ENCODE results near the gene ANKRD24.
"Not testable (repeated sequence)": the region's sequence is repeated elsewhere in the genome, so short reads cannot be mapped to it uniquely, and the experiment has no call there.

Gene ANKRD24

DNA sequence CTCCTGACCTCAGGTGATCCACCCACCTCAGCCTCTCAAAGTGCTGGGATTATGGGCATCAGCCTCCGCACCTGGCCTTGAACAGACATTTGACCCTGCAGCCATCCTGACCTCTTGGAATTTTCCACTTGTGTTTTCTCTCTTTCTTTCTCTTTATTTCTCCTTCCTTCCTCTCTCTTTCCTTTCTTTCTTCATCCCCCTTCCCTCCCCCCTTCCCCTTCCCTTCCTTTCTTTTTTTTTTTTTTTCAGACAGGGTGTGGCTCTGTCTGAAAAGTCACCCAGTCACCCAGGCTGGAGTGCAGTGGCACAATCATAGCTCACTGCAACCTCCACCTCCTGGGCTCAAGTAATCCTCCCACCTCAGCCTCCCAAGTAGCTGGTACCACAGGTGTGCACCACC, 36.0 kb downstream of the ANKRD24 start:
- H3K4me3 Mint-ChIP-seq, H3K9me3 Mint-ChIP-seq: not testable (repeated sequence)

GRCh38 chr19:4220188-4220587, 37.7 kb downstream of the ANKRD24 start:
- Mint-ChIP-seq H3K36me3 (ENCODE audit: low read depth) (no peaks in the 10 kb centered on the region), H3K9me3 (peaks cover 10% of the 10 kb centered on the region), H3K27ac (no peak overlapping the region), H3K4me1 (ENCODE audit: low read depth) (peaks cover 4% of the 10 kb centered on the region), H3K4me3 (no peak overlapping the region), H3K27me3 (peaks cover 3% of the 10 kb centered on the region)
- intact Hi-C loops (cut with micrococcal nuclease), result no loop called here

More for the DNA sequence above, 36.0 kb downstream of the ANKRD24 start:
- H3K4me1 Mint-ChIP-seq (ENCODE audit: low read depth); H3K27ac Mint-ChIP-seq; intact Hi-C loops (cut with micrococcal nuclease); H3K27me3 Mint-ChIP-seq; H3K36me3 Mint-ChIP-seq (ENCODE audit: low read depth): not testable (repeated sequence)

- intact Hi-C loops (cut with micrococcal nuclease), result no loop called here
- peaks cover 12% of the 10 kb centered on the region for H3K27me3 Mint-ChIP-seq
- no peaks in the 10 kb centered on the region for H3K9me3 Mint-ChIP-seq
- no peak overlapping the region for H3K4me3 Mint-ChIP-seq
- no peaks in the 10 kb centered on the region for H3K36me3 Mint-ChIP-seq (ENCODE audit: low read depth)
- H3K27ac Mint-ChIP-seq, result no peak overlapping the region
- no peaks in the 10 kb centered on the region for H3K4me1 Mint-ChIP-seq (ENCODE audit: low read depth)
Measured at GRCh38 chr19:4224470-4224869, 42.0 kb downstream of the ANKRD24 start.

DNA sequence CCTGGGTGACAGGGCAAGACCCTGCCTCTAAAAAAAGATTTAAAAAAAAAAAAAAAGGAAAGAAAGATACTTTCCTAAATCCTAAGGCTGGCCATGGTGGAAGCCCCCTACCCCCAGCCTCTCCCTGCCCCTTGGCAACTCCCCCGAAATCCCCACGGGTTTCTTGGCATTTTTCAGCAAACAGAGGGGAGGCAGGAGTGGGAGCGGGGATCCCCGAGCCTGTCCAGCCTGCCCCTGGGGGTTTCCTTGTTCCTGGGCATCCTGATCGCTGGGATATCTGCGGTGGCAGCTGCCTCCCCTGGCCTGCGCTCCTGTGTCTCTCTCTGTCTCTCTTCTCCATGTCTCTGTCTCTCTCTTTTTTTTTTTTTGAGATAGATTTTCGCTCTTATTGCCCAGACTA, 43.4 kb downstream of the ANKRD24 start:
- Mint-ChIP-seq H3K36me3 (ENCODE audit: low read depth) (no peaks in the 10 kb centered on the region), H3K4me1 (ENCODE audit: low read depth) (no peaks in the 10 kb centered on the region), H3K9me3 (no peaks in the 10 kb centered on the region), H3K4me3 (no peak overlapping the region), H3K27ac (no peak overlapping the region), H3K27me3 (peaks cover 14% of the 10 kb centered on the region)
- intact Hi-C loops (cut with micrococcal nuclease), result no loop called here

GRCh38 chr19:4227771-4228170, 45.3 kb downstream of the ANKRD24 start:
- H3K27ac Mint-ChIP-seq, result no peak overlapping the region
- H3K4me1 Mint-ChIP-seq (ENCODE audit: low read depth), result no peaks in the 10 kb centered on the region
- intact Hi-C loops (cut with micrococcal nuclease), result no loop called here
- no peaks in the 10 kb centered on the region for H3K36me3 Mint-ChIP-seq (ENCODE audit: low read depth)
- H3K27me3 Mint-ChIP-seq, result peaks cover 11% of the 10 kb centered on the region
- H3K9me3 Mint-ChIP-seq, result no peaks in the 10 kb centered on the region
- H3K4me3 Mint-ChIP-seq, result no peak overlapping the region

DNA sequence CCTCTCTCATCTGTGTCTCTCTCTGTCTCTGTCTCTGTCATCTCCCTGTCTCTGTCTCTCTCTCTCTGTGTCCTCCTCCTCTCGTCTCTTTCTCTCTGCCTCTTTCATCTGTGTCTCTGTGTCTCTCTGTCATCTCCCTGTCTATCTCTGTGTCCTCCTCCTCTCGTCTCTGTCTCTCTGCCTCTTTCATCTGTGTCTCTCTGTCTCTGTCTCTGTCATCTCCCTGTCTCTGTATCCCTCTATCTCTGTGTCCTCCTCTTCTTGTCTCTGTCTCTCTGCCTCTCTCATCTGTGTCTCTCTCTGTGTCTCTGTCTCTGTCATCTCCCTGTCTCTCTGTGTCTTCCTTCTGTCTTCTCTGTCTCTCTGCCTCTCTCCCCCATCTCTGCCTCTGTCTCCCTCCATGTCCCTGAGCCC, 46.3 kb downstream of the ANKRD24 start:
- H3K27ac Mint-ChIP-seq, result no peak overlapping the region
- peaks cover 7% of the 10 kb centered on the region for H3K4me1 Mint-ChIP-seq (ENCODE audit: low read depth)
- no peak overlapping the region for H3K4me3 Mint-ChIP-seq
- peaks cover 17% of the 10 kb centered on the region for H3K27me3 Mint-ChIP-seq
- intact Hi-C loops (cut with micrococcal nuclease), result no loop called here
- no peaks in the 10 kb centered on the region for H3K36me3 Mint-ChIP-seq (ENCODE audit: low read depth)
- no peaks in the 10 kb centered on the region for H3K9me3 Mint-ChIP-seq

- Mint-ChIP-seq H3K36me3 (ENCODE audit: low read depth) (no peaks in the 10 kb centered on the region), H3K27ac (no peak within 1 kb of the TSS), H3K27me3 (peaks cover 17% of the 10 kb centered on the region), H3K9me3 (no peaks in the 10 kb centered on the region), H3K4me1 (ENCODE audit: low read depth) (peaks cover 7% of the 10 kb centered on the region), H3K4me3 (no peak within 1 kb of the TSS)
- intact Hi-C loops (cut with micrococcal nuclease), result no loop called here
Measured at GRCh38 chr19:4229179-4229931, 46.9 kb downstream of the ANKRD24 start, which contains the start of gene EBI3. EBI3 (plus strand) TSS chr19:4229523; CDS start chr19:4229551, 28 bp downstream.

- intact Hi-C loops (cut with micrococcal nuclease); H3K4me3 Mint-ChIP-seq; H3K9me3 Mint-ChIP-seq; H3K27ac Mint-ChIP-seq; H3K4me1 Mint-ChIP-seq (ENCODE audit: low read depth); H3K36me3 Mint-ChIP-seq (ENCODE audit: low read depth): not testable (repeated sequence)
- peaks cover 18% of the 10 kb centered on the region for H3K27me3 Mint-ChIP-seq
Measured at GRCh38 chr19:4230237-4230636, 47.7 kb downstream of the ANKRD24 start.

GRCh38 chr19:4231521-4231920, 49.0 kb downstream of the ANKRD24 start:
- H3K36me3 Mint-ChIP-seq (ENCODE audit: low read depth); H3K9me3 Mint-ChIP-seq; H3K4me3 Mint-ChIP-seq; H3K27ac Mint-ChIP-seq; intact Hi-C loops (cut with micrococcal nuclease); H3K4me1 Mint-ChIP-seq (ENCODE audit: low read depth): not testable (repeated sequence)
- H3K27me3 Mint-ChIP-seq, result peaks cover 17% of the 10 kb centered on the region

DNA sequence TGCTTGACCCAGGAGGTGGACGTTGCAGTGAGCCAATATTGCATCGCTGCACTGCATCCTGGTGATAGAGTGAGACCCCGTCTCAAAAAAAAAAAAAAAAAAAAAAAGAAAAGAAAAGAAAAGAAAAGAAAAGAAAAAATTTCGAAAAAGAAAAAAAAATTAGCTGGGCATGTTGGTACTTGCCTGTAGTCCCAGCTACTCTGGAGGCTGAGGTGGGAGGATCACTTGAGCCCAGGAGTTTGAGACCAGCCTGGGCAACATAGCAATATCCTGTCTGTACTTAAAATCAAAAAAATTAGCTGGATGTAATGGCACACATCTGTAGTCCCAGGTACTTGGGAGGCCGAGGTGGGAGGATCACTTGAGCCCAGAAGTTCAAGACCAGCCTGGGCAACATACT, 49.6 kb downstream of the ANKRD24 start:
- H3K36me3 Mint-ChIP-seq (ENCODE audit: low read depth); H3K4me1 Mint-ChIP-seq (ENCODE audit: low read depth); intact Hi-C loops (cut with micrococcal nuclease); H3K4me3 Mint-ChIP-seq; H3K27ac Mint-ChIP-seq; H3K9me3 Mint-ChIP-seq: not testable (repeated sequence)
- peaks cover 20% of the 10 kb centered on the region for H3K27me3 Mint-ChIP-seq

DNA sequence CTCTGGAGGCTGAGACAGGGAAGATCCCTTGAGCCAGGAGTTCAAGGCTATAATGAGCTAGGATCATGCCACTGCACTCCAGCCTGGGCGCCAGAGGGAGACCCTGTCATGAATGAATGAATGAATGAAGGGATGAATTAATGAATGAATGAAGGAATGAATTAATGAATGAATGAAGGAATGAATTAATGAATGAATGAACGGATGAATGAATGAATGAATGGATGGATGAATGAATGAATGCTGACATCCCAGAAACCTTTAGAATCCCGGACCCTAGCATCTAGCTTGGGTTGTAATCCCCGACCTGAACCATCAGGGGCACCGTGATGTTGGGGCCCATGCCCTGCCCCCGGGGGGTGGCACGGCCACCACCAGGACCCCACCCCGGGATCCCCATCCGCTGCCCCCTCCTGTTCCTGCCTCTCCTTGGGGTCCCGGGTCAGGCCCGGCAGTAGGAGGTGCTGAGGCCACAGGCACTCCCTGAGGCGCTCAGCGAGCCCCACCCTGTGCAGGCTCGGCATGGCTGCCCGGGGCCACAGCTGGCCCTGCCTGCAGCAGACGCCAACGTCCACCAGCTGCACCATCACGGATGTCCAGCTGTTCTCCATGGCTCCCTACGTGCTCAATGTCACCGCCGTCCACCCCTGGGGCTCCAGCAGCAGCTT, 50.3 kb downstream of the ANKRD24 start:
- intact Hi-C loops (cut with micrococcal nuclease), result no loop called here
- H3K4me1 Mint-ChIP-seq (ENCODE audit: low read depth), result peaks cover 7% of the 10 kb centered on the region
- H3K27me3 Mint-ChIP-seq, result peaks cover 20% of the 10 kb centered on the region
- H3K36me3 Mint-ChIP-seq (ENCODE audit: low read depth), result no peaks in the 10 kb centered on the region
- H3K27ac Mint-ChIP-seq, result no peak overlapping the region
- H3K9me3 Mint-ChIP-seq, result no peaks in the 10 kb centered on the region
- H3K4me3 Mint-ChIP-seq, result no peak overlapping the region

- Mint-ChIP-seq H3K27ac (no peak overlapping the region), H3K4me3 (no peak overlapping the region)
Measured at GRCh38 chr19:4233282-4233853, 50.9 kb downstream of the ANKRD24 start.

GRCh38 chr19:4234142-4234861, 51.8 kb downstream of the ANKRD24 start:
- H3K4me3 Mint-ChIP-seq, result no peak overlapping the region
- H3K27me3 Mint-ChIP-seq, result peaks cover 20% of the 10 kb centered on the region
- no peak overlapping the region for H3K27ac Mint-ChIP-seq
- H3K36me3 Mint-ChIP-seq (ENCODE audit: low read depth), result no peaks in the 10 kb centered on the region
- intact Hi-C loops (cut with micrococcal nuclease), result no loop called here
- peaks cover 13% of the 10 kb centered on the region for H3K4me1 Mint-ChIP-seq (ENCODE audit: low read depth)
- H3K9me3 Mint-ChIP-seq, result no peaks in the 10 kb centered on the region

More at GRCh38 chr19:4233282-4233853, 50.9 kb downstream of the ANKRD24 start:
- Mint-ChIP-seq H3K27me3 (peaks cover 20% of the 10 kb centered on the region), H3K4me1 (ENCODE audit: low read depth) (peaks cover 12% of the 10 kb centered on the region), H3K9me3 (no peaks in the 10 kb centered on the region), H3K36me3 (ENCODE audit: low read depth) (no peaks in the 10 kb centered on the region)
- intact Hi-C loops (cut with micrococcal nuclease), result no loop called here

- peaks cover 13% of the 10 kb centered on the region for H3K4me1 Mint-ChIP-seq (ENCODE audit: low read depth)
- H3K27ac Mint-ChIP-seq, result no peak overlapping the region
- peaks cover 18% of the 10 kb centered on the region for H3K27me3 Mint-ChIP-seq
- no peaks in the 10 kb centered on the region for H3K9me3 Mint-ChIP-seq
- no peaks in the 10 kb centered on the region for H3K36me3 Mint-ChIP-seq (ENCODE audit: low read depth)
- intact Hi-C loops (cut with micrococcal nuclease), result no loop called here
- H3K4me3 Mint-ChIP-seq, result no peak overlapping the region
Measured at GRCh38 chr19:4234862-4235201, 52.3 kb downstream of the ANKRD24 start.
